GM18508 (cell line): ENCODE data around the gene RNF144B.
"Not testable (repeated sequence)": the region's sequence is repeated elsewhere in the genome, so short reads cannot be mapped to it uniquely, and the experiment has no call there.

Experiments used
- ATAC-seq: cut with Tn5 transposase; IDR thresholded peaks from one replicate; pipeline ENCODE4 v1.9.1; 2021; ENCODE audit warnings: moderate number of reproducible peaks; ENCODE audit not compliant: insufficient read depth, unreplicated experiment

RNF144B gene

GRCh38 chr6:18368277-18369105, 18.7 kb upstream of the RNF144B start:
- ATAC-seq: no peak

GRCh38 chr6:18371010-18371409, 16.1 kb upstream of the RNF144B start:
- ATAC-seq: no peak

DNA sequence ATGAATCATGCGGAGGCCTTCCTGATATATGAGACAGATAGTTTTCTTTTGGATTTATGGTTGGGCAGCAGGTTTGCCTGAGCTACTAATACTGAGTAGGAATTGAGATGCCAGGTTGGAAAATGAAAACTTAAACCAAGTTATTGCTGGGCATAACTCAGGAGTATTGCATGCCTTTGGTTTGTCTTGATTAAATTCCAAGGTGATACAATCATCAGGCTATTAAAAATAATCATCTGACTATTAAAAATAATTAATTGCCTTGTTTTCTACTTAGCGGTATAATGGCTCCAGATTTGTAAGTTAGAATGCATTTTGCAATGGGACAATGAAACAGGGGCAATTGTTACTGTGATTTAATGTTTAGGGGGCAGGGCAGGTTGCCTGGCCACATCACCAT, 15.5 kb upstream of the RNF144B start:
- ATAC-seq: no peak

GRCh38 chr6:18380158-18380836, 6.9 kb upstream of the RNF144B start:
- no peak for ATAC-seq

- ATAC-seq: no peak
These were observed 6.3 kb upstream of the RNF144B start for GRCh38 chr6:18380851-18381250.

DNA sequence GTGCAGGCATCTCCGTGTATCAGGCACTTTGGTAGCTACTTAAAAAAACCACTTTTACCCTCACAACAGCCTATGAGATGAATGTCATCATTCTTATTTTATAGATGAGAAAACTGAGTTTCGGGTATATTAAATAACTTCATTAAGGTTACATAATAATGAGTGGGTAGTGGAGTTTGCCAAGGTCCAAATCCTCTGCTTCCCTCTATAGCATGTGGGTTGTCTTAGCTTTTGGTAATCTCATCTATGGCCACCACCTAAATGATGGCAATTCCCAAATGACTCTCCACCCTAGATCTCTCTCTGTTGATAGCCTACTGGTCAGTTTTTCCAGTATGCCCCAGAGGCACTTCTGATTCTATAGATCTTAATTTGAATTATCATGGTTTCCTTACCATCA, 3.7 kb upstream of the RNF144B start:
- no peak for ATAC-seq

GRCh38 chr6:18384621-18385020, 2.5 kb upstream of the RNF144B start:
- ATAC-seq: no peak

- no peak for ATAC-seq
These were observed 713 bp upstream of the RNF144B start for GRCh38 chr6:18386298-18386976.

GRCh38 chr6:18388271-18388670, 1.1 kb downstream of the RNF144B start:
- no peak for ATAC-seq

GRCh38 chr6:18388942-18389341, 1.8 kb downstream of the RNF144B start:
- no peak for ATAC-seq

GRCh38 chr6:18389479-18389878, 2.3 kb downstream of the RNF144B start:
- no peak for ATAC-seq

GRCh38 chr6:18390476-18390875, 3.3 kb downstream of the RNF144B start:
- ATAC-seq: no peak

DNA sequence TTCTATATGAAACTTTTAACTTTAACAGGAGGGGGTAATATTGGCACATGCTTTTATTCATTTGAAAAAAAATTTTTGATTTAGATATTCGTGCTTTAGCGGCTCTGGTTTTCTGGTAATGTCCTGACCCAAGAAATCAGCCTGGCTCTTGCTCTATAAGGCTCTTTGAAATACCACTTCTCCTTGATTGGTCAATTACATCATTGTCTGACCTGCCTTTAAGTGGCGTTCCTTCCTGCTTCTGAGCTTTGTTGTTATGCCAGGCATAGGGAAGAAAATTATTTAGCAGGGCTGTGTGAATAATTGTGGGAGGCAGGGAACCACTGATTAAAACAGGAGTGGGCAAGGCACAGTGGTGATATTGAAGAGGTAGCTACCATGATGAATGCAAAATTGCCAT, 3.9 kb downstream of the RNF144B start:
- ATAC-seq: no peak

DNA sequence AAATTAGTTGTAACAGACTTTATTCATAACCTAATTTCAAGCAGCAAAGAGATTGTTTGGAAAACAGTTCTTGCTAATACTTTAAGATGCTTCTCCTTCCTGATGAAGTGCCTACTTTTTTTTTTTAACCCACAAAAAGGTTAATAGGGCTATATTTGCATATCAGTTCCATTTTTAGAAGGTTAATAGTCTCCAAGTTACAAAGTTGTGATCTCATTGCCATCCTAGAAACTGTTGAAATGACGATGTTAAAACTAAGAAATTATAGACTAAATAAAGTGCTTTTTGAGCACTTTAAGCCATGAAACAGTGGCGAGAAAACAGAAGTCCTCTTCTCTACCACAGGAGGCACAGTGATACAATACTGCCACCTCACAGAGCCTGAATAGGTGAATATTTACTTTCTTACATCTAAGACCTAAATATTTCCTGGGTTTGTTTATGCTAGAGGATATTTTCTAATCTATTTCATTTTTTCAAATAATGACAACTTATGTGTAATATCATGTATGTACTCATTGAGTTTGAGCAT, 5.3 kb downstream of the RNF144B start:
- ATAC-seq: no peak

DNA sequence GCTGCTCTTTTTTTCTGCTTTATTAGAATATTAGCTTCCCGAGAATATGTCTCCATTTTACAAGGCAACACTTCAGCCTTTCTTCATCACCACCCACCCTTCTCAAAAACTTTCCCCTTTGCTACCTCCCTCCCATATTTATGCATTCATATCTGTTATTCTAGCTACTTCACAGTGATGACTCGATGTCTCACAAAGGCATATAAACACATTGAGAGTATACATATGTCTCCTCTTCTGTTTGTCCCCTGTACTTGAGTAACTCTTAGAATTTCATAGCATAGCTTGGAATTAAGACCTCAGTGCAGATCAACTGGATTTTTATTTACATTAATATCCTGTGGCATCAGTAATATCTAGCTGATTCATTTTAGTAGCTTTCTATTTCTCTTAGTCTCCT, 6.5 kb downstream of the RNF144B start:
- ATAC-seq: no peak

DNA sequence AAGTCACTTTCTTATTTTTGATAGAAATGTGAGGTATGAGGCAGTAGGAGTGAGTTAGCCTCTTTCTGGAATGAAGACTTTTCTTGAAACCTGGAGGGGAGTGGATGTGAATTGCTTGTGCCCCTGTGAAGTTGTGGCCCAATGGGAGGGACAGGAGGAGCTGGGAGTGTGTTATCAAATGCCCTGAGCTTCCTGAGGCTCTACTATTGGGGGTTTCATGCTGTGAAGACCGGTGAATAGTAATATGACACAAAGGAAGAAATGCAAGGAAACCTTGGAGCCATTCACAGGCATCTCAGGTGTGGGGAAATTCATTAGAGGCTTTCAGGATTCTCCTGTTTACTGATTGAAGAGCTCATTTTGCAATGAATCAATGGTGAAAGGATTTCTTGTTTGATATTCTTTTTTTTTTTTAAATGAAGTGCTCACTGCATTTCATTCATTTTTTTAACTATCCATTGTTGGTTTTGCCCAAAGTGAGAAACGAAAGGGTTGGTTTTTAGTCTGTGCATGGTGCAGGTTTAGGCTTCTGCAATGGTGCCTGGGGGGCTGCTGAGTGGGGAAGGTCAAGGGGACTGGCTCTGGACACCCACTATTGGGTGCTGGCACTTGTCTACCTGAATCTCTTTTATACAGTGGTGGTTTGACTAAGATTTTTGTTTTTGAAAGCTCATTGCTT, 8.2 kb downstream of the RNF144B start:
- ATAC-seq: no peak

DNA sequence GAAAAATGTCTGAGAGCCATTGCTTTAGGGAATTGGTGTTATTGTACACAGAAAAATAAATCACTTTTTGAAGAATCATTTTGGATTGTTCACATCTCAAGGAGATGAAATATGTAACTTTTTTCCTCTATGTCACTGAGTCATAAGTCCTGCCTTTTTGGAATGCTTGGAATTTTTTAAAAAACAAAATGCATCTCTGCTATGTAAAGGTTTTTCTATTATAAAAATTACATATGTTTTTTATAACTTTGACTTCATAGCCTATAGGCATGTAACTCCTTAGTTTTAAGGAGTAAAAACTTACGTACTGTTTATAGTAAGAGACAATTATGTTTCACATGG, 8.7 kb downstream of the RNF144B start:
- ATAC-seq: no peak

DNA sequence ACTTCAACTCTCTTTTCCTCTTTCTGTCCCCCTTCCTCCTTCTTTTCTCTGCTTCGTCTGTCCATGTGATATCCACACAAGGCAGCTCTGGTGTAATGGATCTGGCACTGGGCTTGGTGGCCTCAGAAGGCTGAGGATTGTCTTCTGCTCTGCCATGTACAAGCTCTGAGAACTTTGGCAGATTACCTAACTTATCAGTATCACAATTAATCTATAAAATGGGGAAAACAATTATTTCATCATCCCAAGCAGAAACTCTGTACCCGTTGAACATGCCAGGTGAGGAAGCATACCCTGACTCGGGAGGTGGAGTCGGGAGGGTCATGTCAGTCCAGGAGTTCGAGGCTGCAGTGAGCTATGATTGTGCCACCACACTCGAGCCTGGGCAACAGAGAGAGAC, 10.6 kb downstream of the RNF144B start:
- ATAC-seq: no peak

DNA sequence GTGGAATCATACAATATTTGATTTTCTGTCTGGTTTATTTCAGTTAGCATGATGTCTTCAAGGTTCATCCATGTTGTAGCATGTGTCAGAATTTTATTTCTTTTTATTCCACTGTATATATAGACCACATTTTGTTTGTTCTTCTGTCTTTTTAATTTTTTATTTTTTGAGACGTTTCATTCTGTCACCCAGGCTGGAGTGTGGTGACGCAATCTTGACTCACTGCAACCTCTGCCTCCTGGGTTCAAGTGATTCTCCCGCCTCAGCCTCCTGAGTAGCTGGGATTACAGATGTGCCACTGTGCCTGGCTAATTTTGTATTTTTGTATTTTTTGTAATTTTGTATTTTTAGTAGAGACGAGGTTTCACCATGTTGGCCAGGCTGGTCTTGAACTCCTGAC, 11.1 kb downstream of the RNF144B start:
- not testable (repeated sequence) for ATAC-seq

DNA sequence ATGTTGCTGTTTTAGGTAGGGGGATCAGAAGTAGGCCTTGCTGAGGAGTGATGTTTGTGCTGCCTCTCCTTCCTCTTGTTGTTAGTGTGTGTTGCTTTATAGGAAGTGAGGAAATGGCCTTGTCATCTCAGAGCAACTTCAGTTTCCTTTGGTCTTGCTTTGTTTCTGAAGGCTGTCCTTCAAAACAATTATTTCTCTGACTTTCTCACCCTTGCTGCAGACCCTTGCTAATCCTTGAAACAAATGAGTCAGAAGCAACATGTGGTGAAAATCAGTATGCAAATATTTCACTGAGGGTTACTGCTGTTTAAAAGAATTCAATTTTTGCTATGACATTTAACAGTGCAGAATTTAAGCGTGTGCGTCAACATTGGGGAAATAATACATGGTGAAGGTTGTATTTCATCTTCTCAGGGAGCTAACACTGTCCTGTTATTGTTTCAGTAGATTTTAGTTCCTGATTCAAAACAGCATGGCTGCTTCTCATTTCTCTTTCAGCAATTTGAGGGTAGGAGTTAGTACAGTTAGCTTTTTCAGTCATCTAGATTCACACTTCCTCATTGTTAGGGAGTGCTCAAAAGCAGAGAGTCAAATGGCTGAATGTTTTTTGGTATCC, 13.8 kb downstream of the RNF144B start:
- peak; percentile 81 for ATAC-seq
